ENCODE measurements around the gene ATP1A4.
"Not testable (repeated sequence)": the region's sequence is repeated elsewhere in the genome, so short reads cannot be mapped to it uniquely, and the experiment has no call there.

The ATP1A4 gene

DNA sequence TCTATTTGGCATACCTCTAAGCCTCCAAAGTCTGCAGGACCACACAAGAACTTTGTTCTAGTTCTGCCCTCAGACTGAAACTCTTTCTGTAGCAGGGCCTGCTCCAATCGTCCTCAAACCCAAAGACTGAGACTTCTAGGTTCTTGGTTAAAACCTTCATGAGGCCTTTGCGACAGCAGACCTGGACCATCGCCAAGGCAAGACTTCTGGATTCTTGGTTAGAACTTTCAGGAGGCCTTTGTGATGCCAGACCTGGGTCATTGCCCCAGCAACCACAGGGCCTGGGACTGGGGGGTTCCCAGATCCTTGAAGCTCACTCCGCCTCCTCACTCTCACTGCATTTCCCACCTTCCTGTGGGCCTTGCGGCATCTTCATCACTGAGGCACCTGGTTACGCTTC lies at the start of gene ATP1A4:
Gene ATP1A4 (plus strand): TSS at position 301 of the 400 bp plus-strand sequence. CDS start 438 bp downstream, outside the sequence.
- DNase-seq, result no peak

DNA sequence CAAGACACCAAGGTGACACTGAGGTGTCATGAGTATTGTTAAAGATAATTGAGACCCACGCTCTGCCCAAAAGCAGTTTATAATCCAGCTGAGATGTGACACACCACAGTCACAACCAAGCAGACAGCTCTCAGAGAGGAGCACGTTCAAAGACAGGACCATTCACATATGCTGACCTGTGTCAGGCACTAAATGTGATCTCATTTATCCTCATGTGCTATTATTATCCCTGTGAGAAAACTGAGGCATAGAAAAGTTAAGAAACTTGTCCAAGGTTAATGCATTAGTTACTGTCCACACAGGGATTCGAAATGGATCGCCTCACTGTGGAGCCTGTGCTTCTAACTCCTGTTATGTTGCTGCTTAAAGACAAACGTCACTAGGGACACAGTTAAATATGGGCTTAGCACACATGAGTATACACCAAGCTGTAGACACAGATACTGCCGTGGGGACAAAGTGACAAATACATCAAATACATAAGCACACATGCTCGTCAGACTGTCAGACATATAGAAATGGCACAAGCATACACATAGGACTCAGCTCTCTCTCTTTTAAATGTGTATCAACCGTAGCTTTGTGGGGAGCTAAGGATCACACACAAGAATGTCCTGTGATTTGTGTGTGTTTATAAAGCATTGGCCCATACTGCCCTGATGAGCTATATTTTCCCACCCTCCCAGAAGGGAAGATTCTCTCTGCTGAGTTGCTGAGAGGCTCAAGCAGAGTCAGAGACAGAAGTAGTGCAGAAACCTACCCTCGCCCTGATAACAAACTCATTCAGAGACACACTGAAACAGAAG lies 49.5 kb upstream of the ATP1A4 start:
- DNase-seq, result no peak

DNA sequence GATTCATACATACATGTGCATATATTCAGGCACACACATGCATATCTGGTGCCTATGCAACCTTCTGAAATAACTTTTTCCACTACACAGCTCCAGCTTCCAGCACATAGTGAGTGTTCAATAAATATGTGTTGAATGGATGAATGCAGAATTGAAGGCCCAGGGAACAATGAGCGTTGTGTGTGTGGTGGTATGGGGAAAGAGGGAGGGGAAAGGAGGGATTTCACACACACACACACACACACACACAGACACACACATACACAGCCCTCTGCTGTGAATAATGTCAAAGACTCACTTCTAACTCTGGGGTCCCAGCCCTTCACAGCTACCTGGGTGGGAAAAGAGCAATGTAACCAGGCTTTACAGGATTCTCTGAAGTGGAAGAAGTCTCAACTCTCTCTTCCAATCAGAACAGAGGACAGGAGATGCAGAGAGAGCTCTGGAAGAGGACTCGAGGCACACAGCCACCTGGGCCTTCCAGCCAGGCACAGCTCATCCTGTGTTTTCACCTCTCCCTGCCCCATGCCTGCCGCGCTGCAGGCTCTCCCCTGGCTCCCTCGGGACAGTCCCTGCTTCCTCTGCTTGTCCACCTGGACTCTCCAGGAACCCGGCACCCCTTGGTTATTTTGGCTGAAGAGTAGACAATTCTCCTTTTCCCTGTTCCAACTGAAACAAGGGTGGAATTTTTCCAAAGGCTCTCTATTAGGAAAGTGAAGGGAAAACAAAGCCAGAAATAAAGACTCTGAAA lies 47.6 kb upstream of the ATP1A4 start:
- no peak for DNase-seq

DNA sequence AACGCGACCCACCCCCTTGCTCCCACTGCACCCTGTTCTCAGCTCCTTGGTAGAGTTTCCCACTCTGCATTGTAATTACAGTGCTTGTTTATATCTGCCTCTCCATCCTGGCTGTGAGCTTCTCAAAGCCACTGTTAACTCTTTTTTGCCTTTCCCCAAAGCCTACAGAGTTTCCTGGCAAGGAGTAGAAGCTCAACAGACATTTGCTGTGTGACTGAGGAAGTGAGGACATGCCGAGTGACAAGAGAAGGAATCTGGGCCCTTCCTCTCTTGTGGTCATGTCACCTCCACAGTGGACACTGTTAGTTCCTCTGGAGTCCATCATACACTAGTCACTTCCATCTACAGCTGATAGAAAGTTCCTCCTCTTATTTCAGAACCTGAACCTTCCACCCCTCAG lies 46.9 kb upstream of the ATP1A4 start:
- DNase-seq, result no peak

DNA sequence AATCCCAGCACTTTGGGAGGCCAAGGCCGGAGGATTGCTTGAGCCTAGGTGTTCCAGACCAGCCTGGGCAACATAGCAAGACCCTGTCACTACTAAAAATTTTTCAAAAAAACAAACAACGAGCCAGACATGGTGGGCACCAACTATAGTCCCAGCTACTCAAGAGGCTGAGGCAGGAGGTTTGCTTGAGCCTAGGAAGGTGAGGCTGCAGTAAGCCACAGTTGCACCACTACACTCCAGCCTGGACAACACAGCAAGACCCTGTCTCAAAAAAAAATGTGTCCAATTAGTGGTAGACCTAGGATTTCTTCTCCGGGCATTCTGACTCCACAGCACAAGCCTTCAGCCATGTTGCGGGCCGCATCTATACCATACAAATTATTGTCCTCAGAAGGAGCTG lies 46.2 kb upstream of the ATP1A4 start:
- no peak for DNase-seq

DNA sequence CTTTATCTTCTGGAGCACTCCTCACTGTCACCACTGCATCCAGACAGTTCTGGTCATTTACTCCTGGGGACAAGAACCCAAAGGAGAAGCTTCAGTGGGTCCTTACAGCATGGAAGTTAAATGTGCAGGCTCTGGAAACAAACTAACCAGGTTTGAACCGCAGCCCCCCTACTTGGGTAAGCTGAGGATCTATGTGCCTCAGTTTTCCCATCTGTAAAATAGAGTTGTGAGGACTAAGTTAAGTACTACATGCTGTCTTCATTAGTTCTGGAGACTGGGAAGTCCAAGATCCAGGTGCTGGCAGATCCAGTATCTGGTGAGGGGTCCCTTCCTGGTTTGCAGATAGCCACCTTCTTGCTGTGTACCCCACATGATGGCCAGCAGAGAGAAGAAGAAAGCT lies 43.9 kb upstream of the ATP1A4 start:
- DNase-seq, result no peak

DNA sequence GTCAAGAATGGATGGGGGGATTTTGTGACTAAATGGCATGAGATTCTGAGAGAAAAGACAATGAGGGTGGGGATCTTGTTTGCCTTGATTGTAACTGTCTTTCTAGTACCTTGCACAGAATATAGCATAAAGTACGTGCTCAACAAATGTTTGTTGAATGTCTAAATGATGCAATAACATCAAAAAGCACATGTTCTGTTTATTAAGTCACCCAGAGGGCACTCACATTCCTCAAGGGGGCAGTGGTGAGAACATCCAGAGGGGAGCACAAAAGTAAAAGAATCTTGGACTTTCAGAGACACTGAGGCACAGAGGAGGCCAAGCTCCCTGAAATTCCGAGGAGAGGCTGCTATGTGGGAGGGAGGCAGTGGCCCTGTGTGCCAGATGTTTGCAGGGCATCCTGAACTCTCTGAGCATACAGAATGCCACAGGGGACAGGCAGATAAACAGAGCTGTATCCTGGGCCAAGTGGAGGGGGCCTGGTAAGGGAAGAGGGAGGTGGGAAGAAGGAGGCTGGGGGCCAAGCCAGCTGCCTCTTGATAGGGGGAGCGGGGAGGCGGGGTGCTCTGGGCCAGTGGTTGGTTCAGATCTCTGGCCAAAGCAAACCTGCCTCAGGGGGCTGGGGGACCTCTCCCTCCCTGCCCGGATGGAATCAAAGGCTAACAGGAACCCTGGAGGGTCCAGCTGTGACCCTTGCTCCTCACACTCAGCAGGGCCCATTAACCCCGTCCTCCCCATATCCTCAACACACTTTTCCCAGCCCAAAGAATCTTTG lies 42.3 kb upstream of the ATP1A4 start:
- DNase-seq, result no peak

DNA sequence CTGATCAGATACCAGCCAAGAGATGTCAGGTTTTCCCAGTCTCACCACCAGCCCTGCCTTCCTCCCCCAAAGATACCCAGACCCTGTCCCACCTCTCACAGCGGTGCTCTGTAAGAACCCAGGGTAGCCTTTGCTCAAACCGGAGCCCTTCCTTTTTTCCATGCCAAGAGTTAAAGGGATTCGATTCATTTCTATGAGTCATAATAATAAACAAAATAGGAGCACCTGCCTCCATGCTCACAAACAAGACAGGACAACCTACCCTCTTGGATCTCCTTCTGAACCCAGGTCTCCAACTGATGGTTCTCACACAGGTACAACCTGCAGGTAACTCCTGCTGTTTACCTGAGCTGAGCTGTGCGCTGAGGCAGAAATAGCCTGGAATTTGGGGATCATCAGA lies 41.7 kb upstream of the ATP1A4 start:
- no peak for DNase-seq

DNA sequence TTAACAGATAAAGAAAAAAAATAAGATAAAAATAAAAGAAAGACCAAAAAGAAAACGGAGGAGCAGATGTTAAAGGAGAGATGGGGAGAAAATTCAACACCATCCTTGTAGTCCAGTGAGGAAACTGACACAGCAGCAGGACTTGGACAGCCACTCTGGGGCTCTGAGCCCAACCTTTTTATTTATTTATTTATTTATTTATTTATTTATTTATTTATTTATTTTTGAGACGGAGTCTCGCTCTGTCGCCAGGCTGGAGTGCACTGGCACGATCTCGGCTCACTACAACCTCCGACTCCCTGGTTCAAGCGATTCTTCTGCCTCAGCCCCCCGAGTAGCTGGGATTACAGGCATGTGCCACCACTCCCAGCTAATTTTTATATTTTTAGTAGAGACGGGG lies 39.9 kb upstream of the ATP1A4 start:
- DNase-seq, result not testable (repeated sequence)

DNA sequence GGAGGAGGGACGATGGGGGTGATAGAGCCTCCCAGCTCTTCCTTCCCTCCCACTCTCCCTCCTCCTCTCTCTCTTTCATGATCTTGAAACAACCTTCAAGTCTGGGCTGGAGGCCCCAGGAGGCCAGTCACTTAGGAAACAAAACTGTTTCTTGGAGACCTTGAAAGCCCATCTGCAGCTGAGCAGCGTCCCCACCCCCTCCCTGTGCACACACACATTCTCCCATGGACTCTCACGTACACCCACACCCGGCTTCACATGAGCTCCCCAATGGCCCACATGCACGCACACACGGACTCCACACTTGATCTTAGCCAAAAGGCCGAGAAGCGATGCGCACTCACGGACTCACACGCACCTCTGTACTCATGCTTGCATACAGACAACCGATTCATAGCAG lies 39.0 kb upstream of the ATP1A4 start:
- DNase-seq, result no peak

DNA sequence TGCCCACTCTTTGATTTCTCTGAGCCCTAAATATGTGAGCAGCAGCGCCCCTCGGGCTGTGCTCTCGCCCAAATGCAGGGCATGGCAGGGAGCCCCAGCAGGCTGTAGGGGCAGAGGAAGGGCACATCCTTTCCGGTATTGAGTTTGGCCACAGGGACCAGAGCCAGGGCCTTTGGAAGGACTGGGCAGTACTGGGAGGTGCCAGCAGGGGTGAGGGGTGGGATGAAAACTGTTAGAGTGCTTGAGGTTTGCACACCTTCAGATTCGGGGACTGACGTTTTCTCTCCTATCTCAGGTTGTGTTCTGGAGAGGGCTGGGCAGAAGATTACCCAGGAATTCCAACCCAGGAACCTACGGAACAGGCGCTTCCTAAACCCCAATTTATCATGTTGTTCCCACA lies 38.0 kb upstream of the ATP1A4 start:
- no peak for DNase-seq

DNA sequence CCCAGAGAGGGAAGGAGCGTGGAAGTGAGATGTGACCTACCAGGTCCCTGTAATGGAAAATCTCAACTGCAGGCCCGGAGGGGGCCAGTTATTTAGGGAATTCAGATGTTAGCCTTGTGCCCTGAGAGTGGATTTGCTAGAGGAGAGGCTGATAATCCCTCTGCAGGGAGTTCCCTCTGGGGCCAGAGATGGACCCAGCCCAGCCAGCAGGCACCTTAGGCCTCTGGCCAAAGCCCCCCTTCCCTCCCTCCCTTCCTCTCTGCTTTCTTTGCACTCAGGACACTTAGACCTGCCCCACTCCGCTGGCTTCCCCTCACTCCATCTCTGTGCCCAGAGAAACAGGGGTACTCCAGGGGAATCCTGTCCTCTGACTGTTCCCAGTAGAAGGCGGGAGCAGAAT lies 37.3 kb upstream of the ATP1A4 start:
- no peak for DNase-seq

DNA sequence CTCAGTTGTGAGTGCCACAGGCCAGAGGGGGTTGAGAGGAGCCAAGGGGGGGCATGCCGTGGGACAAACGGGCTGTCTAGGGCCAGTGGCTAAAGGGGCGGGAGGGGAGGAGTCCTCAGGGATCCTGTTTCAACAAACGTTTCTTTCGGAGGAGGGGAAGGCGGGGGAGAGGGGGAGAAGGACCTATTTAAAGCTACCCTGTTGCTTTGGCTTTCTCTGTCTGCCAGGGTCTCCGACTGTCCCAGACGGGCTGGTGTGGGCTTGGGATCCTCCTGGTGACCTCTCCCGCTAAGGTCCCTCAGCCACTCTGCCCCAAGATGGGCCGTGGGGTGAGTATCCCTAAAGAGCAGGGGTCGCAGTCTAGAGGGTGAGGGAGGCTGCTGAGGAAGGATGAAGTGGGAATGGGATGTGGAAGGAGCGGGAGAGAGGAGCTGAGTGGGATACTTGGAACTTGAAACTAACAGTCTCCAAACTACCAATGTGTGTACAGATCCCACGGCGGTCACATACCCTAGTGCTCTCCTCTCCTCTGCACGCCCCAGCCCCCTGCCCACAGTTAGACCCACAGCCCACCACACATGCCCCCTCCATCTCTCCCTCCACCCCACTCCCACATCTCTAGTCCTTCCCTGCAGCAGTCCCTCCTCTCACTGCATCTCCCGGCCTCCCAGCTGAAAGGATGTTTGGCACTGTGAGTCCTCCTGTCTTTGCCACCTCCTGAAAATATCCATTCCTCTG lies 35.7 kb upstream of the ATP1A4 start, which contains the start of gene ATP1A2:
Gene ATP1A2 (plus strand): TSS at position 215 of the 738 bp plus-strand sequence. CDS start 103 bp downstream, at position 318.
- DNase-seq, result no peak

DNA sequence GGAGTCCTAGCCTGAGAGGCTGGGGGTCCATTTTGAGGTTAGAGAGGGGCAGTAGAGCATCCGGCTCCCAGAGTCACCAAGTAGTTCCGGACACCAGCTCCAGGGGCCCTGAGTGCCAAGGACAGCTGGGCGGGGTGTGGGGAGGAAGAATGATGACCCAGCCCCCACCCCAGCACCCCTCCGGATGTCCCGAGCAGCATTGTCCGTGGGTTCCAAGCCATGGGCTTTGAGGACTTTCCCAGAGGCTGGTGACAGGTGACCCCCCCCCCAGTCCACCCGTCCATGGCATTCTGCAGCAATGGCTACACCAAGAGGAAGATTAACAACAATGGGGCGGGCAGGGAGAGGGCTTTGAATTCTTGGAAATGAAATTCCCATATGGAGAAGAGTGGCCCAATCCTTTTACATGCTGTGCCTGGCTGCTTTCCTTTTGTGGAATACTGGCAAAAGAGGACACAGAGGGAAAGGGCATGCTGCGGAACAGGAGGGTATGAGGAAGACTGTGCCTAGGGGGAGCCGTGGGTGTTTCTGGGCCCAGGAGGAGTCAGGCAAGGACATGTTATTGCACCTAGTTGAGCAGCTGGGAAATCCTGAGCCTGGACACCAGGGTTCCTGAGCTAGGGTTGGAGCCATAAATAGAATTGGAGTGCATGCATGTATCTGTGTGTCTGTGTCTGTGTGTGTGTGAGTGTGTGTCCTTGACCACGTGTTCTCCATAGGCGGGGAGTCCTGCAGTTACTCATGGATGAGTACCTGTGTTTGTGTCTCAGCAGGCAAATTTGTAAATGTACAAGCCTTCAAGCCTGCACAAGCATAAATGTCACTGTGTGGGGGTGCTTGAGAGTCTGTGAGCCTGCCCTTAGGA lies 34.9 kb upstream of the ATP1A4 start:
- DNase-seq, result no peak

DNA sequence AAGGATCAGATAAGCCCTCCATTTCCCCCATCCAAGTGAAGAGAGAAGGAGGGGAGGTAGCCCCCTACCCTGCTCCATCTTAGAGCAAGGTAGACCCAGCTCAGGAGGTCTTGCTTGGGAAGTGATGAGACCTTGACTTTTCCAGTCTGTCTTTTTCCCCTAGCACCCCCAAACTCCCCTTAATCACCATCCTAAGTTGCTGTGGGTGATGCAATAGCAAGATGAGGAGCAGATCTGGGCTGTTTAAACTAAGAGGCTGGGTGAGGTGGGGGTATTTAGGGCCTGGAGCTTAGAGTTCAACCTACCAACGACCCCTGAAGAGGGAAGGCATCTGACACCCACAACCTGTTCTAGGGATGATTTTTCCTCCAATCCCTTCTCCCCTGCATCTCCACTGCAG lies 34.1 kb upstream of the ATP1A4 start:
- DNase-seq, result no peak

DNA sequence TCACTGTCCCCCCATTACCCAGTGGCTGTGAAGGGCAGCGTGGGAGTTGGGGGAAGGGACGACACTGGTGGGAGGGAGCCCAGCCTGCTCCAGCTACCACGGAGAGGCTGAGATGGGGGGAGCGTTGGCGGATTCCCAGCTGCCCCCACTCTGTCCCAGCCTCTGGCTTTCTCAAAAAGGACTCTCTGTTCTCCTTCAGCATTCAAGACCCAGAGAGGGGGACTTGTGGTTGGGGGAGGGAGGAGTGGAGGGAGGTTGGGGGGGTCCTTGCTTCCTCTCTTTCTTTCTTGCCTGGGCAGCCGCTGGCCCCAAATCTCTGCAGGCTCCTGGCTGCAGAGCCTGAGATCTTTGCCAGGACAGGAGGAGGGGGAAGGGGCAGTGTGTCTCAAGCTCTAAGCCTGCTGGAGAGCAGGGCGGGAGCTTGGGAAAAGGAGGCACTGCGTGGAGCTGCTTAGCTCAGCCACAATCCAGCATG lies 33.7 kb upstream of the ATP1A4 start:
- DNase-seq, result no peak

DNA sequence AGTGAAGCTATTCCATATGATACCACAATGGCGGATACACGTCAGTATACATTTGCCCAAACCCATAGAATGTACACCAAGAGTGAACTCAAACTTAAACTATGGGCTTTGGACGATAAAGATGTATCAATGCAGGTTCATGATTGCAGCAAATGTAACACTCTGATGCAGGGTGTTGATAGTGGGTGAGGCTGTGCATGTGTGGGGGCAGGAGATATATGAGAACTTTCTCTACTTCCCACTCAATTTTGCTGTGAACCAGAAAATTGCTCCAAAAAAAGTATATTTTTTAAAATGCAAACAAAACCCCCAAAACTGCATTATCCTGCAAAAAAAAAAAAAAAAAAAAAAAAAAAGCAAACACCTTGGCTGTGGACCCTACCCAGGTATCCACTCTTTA lies 32.5 kb upstream of the ATP1A4 start:
- no peak for DNase-seq

DNA sequence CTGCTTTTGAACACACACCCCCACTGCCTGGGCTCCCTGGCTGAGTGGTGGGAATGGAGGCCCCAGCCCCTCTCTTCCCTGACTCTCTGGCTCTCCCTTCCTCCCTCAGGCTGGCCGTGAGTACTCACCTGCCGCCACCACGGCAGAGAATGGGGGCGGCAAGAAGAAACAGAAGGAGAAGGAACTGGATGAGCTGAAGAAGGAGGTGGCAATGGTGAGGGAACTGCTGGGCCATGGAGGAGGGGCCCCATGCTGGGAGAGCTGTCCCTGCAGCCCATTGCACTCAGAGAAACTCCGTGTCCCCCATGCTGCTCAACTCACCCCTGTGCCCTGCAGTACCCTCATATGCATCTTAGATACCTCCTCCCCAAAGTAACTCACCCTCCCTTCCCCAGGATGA lies 30.6 kb upstream of the ATP1A4 start:
- DNase-seq, result no peak

DNA sequence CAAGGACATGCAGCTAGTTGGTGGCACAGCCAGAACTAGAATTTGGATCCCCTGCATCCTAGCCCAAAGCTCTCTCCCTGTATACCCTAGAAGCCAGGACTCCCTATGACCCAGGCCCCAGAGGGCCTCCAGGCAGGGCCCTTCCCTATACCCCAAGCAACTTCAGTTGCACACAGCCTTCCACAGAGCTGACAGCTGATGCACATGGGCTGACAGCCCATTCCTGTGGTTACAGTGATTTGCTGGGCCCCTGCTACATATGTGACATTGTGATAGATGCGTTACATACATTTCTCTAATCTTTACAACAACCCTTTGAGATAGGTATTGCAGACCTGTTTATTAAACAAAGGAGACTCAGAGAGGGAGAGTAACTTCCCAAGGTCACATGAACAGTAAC lies 30.0 kb upstream of the ATP1A4 start:
- DNase-seq, result no peak

DNA sequence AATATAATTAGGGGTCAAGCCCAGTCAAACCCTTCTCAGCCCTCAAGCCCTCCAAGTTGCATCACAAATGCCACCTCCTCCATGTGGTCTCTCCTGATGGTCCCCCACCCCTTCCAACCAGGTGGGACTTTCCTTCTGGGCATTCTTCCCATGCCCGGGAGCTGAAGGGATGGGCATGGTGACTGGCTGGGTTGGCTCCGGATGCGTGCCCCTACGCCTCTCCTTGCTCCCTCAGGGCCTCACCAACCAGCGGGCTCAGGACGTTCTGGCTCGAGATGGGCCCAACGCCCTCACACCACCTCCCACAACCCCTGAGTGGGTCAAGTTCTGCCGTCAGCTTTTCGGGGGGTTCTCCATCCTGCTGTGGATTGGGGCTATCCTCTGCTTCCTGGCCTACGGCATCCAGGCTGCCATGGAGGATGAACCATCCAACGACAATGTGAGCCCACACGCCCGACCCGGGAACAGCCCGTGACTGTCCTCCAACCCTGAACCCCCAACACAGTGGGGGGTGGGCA lies 28.4 kb upstream of the ATP1A4 start:
- DNase-seq, result no peak

DNA sequence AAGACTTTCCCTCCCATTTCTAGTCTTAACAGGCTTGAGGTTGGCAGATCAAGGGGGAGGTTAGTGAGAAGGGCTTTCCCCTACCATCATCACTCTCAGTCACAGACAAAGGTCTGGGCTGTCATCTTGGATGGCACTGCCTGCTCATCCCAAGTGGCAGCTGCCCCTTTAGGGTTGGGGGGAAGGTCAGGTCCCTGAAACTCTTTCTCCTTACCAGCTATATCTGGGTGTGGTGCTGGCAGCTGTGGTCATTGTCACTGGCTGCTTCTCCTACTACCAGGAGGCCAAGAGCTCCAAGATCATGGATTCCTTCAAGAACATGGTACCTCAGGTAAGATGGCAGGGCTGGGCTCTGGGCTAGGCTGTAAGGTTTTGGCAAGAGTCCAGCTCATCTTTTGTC lies 27.7 kb upstream of the ATP1A4 start:
- DNase-seq, result no peak

Measured in NCI-H2107 (cell line).